OCI-LY7 (cell line): ENCODE data around the gene FAM169A. TPM values are rescaled to one million over a fixed set of nuclear protein-coding genes. Genes with fewer than 3 reads are reported as not detected.
"Not testable (repeated sequence)": the region's sequence is repeated elsewhere in the genome, so short reads cannot be mapped to it uniquely, and the experiment has no call there.

ENCODE experiments used
- BruUV-seq: library from RNA; stranded (reverse); fragments of 400-500 nt; replicated peaks from 2 replicates; lab custom pipeline; 2021; lab: Mats Ljungman, UMichigan
- CTCF ChIA-PET: fragments of 300-600 bp; sonication (Branson Sonifier 250); formaldehyde crosslinking; loops from one replicate; lab custom pipeline; 2022; ENCODE audit warnings: antibody characterized with exemption; ENCODE audit not compliant: unreplicated experiment; lab: Charles Lee
- POLR2A ChIA-PET: fragments of 300-600 bp; sonication (Branson Sonifier 250); formaldehyde crosslinking; loops from one replicate; lab custom pipeline; 2022; ENCODE audit warnings: antibody characterized with exemption; lab: Charles Lee
- DNase-seq: peaks from one replicate; pipeline ENCODE4 v3.0.0-alpha.2; 2015; ENCODE audit warnings: low spot score
- H2AFZ ChIP-seq: fragments of 200-600 bp; sonication (generic), shearing (Covaris generic); 2 replicates; pipeline ENCODE4 v1.6.1; 2014; ENCODE audit warnings: mild to moderate bottlenecking, antibody characterized with exemption, low read length, moderate library complexity
- H3K27ac ChIP-seq: fragments of 200-600 bp; sonication (generic); 2 replicates; pipeline ENCODE4 v1.5.1; 2014; ENCODE audit warnings: mixed run types, low read depth, mild to moderate bottlenecking, moderate library complexity, low read length, inconsistent platforms; ENCODE audit not compliant: poor library complexity, severe bottlenecking
- H3K36me3 ChIP-seq: fragments of 200-600 bp; sonication (generic); 2 replicates; pipeline ENCODE4 v1.6.1; 2014; ENCODE audit warnings: mild to moderate bottlenecking, antibody characterized with exemption, low read length, moderate library complexity, mixed read lengths; ENCODE audit not compliant: insufficient read depth
- H3K4me1 ChIP-seq: fragments of 200-600 bp; sonication (generic); 2 replicates; pipeline ENCODE4 v1.5.1; 2014; ENCODE audit warnings: mild to moderate bottlenecking, low read length; ENCODE audit not compliant: insufficient read depth, poor library complexity, severe bottlenecking
- H3K4me2 ChIP-seq: fragments of 200-600 bp; sonication (generic); 2 replicates; pipeline ENCODE4 v1.6.1; 2014; ENCODE audit warnings: mild to moderate bottlenecking, low read length
- H3K4me3 ChIP-seq: fragments of 200-600 bp; sonication (generic); 2 replicates; pipeline ENCODE4 v1.5.1; 2014; ENCODE audit warnings: mild to moderate bottlenecking, low read depth, low read length; ENCODE audit not compliant: poor library complexity, severe bottlenecking
- H3K79me2 ChIP-seq: fragments of 200-600 bp; sonication (generic); 2 replicates; pipeline ENCODE4 v1.6.1; 2016; ENCODE audit warnings: low read depth, mild to moderate bottlenecking, low read length, moderate library complexity, mixed read lengths; ENCODE audit not compliant: insufficient read depth
- H3K9me2 ChIP-seq: fragments of 200-600 bp; sonication (generic); 2 replicates; pipeline ENCODE4 v1.6.1; 2016; ENCODE audit warnings: mild to moderate bottlenecking, low read length, mixed read lengths; ENCODE audit not compliant: insufficient read depth
- H3K9me3 ChIP-seq: fragments of 200-600 bp; sonication (generic); 2 replicates; pipeline ENCODE4 v1.6.1; 2014; ENCODE audit warnings: mild to moderate bottlenecking, mixed run types, low read length, mixed read lengths
- H4K20me1 ChIP-seq: fragments of 200-600 bp; sonication (generic); 2 replicates; pipeline ENCODE4 v1.6.1; 2014; ENCODE audit warnings: mild to moderate bottlenecking, antibody characterized with exemption, low read length, moderate library complexity, mixed read lengths; ENCODE audit not compliant: insufficient read depth
- EZH2phosphoT487 ChIP-seq: fragments of 200-600 bp; sonication (generic); IDR thresholded peaks from 2 replicates; pipeline ENCODE4 v1.6.1; 2018; ENCODE audit warnings: low read depth, borderline replicate concordance, mild to moderate bottlenecking, mixed run types, antibody characterized with exemption, low read length, moderate library complexity, mixed read lengths
- intact Hi-C: fragments of 100-400 bp; cut with micrococcal nuclease; formaldehyde crosslinking; loops from one replicate; pipeline ENCODE4 v1.10.0; 2022; ENCODE audit not compliant: unreplicated experiment
- total RNA-seq, 2 experiments: library from RNA; depleted of rRNA in 1 of 2; stranded (reverse); fragments of >200 nt in 1 of 2; shearing (Covaris generic) in 1 of 2; gene quantifications; 2 replicates each; pipeline ENCODE4 v1.2.3, GENCODE V29; 2014 to 2022
- TF ChIP-seq, protein P1 (sequence below): fragments of 200-600 bp; sonication (generic); conservative IDR thresholded peaks from 2 replicates; pipeline ENCODE4 v1.5.1; 2014; ENCODE audit warnings: mild to moderate bottlenecking, antibody characterized with exemption, low read length, moderate library complexity, mixed read lengths

The FAM169A gene
- total RNA-seq, 2 experiments from 2014 or later, result not detected

DNA sequence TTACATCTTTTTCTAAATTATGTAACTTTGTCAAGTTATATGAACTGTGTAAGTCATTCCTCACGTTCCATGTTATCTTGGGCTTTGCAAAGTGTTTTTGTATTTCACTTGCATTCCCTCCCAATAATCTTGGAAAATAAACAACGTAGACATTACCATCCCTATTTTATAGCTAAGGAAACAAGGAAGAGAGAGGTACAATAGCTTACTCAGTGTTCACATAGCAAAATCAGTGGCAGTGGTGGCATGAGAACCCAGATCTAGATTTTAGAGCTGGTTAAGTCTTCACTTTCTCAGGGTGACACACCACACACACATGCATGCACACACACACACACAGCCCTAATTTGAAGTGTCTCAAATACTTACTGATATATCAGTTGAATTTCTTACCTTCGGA is 65.0 kb downstream of the FAM169A start:
- H3K9me3 ChIP-seq, result no peaks in the 10 kb centered on the region
- no peak overlapping the region for H3K4me2 ChIP-seq
- H3K27ac ChIP-seq, result no peak overlapping the region
- no peaks in the 10 kb centered on the region for H3K4me1 ChIP-seq
- intact Hi-C loops, result no loop called here
- no peaks in the 10 kb centered on the region for H3K36me3 ChIP-seq
- H2AFZ ChIP-seq, result no peak overlapping the region
- DNase-seq, result no peak
- TF ChIP-seq, protein P1, sequence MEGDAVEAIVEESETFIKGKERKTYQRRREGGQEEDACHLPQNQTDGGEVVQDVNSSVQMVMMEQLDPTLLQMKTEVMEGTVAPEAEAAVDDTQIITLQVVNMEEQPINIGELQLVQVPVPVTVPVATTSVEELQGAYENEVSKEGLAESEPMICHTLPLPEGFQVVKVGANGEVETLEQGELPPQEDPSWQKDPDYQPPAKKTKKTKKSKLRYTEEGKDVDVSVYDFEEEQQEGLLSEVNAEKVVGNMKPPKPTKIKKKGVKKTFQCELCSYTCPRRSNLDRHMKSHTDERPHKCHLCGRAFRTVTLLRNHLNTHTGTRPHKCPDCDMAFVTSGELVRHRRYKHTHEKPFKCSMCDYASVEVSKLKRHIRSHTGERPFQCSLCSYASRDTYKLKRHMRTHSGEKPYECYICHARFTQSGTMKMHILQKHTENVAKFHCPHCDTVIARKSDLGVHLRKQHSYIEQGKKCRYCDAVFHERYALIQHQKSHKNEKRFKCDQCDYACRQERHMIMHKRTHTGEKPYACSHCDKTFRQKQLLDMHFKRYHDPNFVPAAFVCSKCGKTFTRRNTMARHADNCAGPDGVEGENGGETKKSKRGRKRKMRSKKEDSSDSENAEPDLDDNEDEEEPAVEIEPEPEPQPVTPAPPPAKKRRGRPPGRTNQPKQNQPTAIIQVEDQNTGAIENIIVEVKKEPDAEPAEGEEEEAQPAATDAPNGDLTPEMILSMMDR, result no peak
- no peak for TF ChIP-seq EZH2phosphoT487
- H3K9me2 ChIP-seq, result no peaks in the 10 kb centered on the region
- no peaks in the 10 kb centered on the region for H4K20me1 ChIP-seq
- no peak overlapping the region for H3K4me3 ChIP-seq
- POLR2A ChIA-PET, result interaction anchor here (0.5 kb wide), 1 partner anchor 155 kb away, joined by 3 read pairs; no protein-coding TSS in a partner anchor
- H3K79me2 ChIP-seq, result no peaks in the 10 kb centered on the region
- CTCF ChIA-PET, result no interaction called here
- no TSS peak for BruUV-seq

DNA sequence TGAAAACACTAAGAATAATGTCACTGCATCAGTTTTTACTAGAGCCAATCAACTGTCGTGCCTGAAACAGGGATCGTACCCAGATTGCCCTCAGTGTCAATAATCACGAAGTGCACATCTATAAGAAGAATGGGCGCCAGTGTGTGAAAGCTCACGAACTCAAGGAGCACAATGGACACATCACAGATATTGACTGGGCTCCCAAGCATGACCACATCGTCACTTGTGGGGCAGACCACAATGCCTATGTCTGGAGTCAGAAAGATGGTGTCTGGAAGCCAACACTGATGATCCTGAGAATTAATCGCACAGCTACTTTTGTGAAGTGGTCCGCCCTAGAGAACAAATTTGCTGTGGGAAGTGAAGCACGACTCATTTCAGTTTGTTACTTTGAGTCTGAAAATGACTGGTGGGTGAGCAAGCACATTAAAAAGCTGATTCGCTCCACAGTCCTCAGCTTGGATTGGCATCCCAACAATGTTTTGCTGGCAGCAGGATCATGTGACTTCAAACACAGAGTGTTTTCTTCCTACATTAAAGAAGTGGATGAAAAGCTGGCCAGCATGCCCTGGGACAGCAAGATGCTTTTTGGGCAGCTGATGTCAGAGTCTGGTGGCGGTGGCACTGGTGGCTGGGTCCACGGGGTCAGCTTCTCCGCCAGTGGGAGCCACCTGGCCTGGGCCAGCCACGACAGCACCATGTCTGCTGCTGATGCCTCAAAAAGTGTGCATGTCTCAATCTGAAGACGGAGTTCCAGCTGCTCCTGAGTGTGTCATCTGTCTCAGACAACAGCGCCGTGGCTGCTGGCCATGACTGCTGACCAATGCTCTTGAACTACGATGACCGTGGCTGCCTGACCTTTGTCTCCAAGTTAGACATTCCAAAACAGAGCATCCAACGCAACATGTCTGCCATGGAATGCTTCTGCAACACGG is 66.9 kb downstream of the FAM169A start:
- no peak for DNase-seq
- BruUV-seq, result no TSS peak
- no peak overlapping the region for H3K4me3 ChIP-seq
- H3K9me2 ChIP-seq, result no peaks in the 10 kb centered on the region
- no peak overlapping the region for H3K4me2 ChIP-seq
- ChIA-PET CTCF (no interaction called here), POLR2A (interaction anchor here (0.6 to 0.7 kb wide), 2 partner anchors 162 to 1465 kb away, joined by 3 read pairs; no protein-coding TSS in a partner anchor)
- no peak for TF ChIP-seq EZH2phosphoT487
- TF ChIP-seq, protein P1, result no peak
- H3K4me1 ChIP-seq, result no peaks in the 10 kb centered on the region
- H2AFZ ChIP-seq, result no peak overlapping the region
- H3K79me2 ChIP-seq, result no peaks in the 10 kb centered on the region
- H3K9me3 ChIP-seq, result no peaks in the 10 kb centered on the region
- no peaks in the 10 kb centered on the region for H4K20me1 ChIP-seq
- intact Hi-C loops, result no loop called here
- no peaks in the 10 kb centered on the region for H3K36me3 ChIP-seq
- H3K27ac ChIP-seq, result no peak overlapping the region

DNA sequence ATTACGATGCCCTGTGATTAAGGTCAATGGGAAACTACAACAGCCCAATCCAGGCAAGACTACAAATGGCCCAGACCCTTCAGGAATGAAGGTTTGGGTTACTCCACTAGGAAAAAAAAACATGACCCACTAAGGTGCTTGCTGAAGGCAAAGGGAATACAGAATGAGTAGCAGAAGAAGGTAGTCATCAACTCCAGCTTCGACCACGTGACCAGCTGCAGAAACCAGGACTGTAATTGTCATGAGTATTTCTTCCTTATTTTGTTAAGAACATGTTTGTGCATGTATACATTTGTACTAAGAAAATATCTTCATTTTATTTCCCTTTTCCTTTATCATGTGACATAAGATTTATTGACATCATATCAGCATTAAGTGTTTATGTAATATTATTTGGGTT is 74.5 kb downstream of the FAM169A start:
- BruUV-seq, H4K20me1 ChIP-seq, CTCF ChIA-PET: not testable (repeated sequence)

More for the DNA sequence above, 74.5 kb downstream of the FAM169A start:
- H3K36me3 ChIP-seq, H2AFZ ChIP-seq, H3K4me3 ChIP-seq, intact Hi-C loops, H3K27ac ChIP-seq, H3K4me1 ChIP-seq, DNase-seq, H3K79me2 ChIP-seq, H3K4me2 ChIP-seq, H3K9me2 ChIP-seq, H3K9me3 ChIP-seq, POLR2A ChIA-PET: not testable (repeated sequence)
